K562 (cell line): ENCODE data around the gene FLRT1. TPM values are rescaled to one million over a fixed set of nuclear protein-coding genes. Genes with fewer than 3 reads are reported as not detected.

Experiments used
- ATAC-seq: fragments of 200-7000 bp; cut with Tn5 transposase; 3 replicates; pipeline ENCODE4 v1.9.1; 2020; ENCODE audit warnings: moderate library complexity
- BruUV-seq: library from RNA; stranded (reverse); fragments of 400-500 nt; replicated peaks from 2 replicates; lab custom pipeline; 2021; lab: Mats Ljungman, UMichigan
- CTCF ChIA-PET: fragments of 300-600 bp; formaldehyde crosslinking; extraction: SDS; loops from one replicate; lab custom pipeline; 2021; ENCODE audit warnings: low intra/inter-chr PET ratio; lab: Yijun Ruan, JAX
- POLR2A ChIA-PET: fragments of 300-600, 350-650 bp; sonication (Branson Sonifier 250); formaldehyde crosslinking; extraction: SDS; loops from one replicate; lab custom pipeline; 2021; ENCODE audit warnings: antibody characterized with exemption, inconsistent platforms; lab: Yijun Ruan, JAX
- DNase-seq, 4 experiments: peaks; one replicate each; pipeline versions ENCODE4 v3.0.0 to v3.0.0-alpha.2; 2011 to 2018; ENCODE audit warnings: low spot score in 3 of 4, mixed read lengths in 3 of 4; ENCODE audit errors: extremely low read depth in 1 of 4
- FAIRE-seq: peaks from 2 replicates; lab custom pipeline; 2011; peaks lifted over from hg19 to GRCh38; lab: Jason Lieb, UNC
- H2AFZ ChIP-seq: 2 replicates; pipeline ENCODE4 v1.6.0; 2011; ENCODE audit warnings: low read depth, low read length, control low read depth, inconsistent platforms
- H3K27ac ChIP-seq: fragments of 200-600 bp; 3 replicates; pipeline ENCODE4 v1.8.0; 2011; ENCODE audit warnings: low read depth, mild to moderate bottlenecking, control low read depth, inconsistent platforms, low read length, moderate library complexity, mixed read lengths; ENCODE audit errors: extremely low read depth
- H3K27me3 ChIP-seq, 2 experiments: fragments of 300-600 bp in 1 of 2; 2 replicates in 1 of 2; 3 replicates in 1 of 2; pipeline versions ENCODE4 v1.6.0 to v1.8.0; 2011; ENCODE audit warnings: inconsistent platforms in 2 of 2, low read length in 2 of 2, mild to moderate bottlenecking in 1 of 2, mixed read lengths in 1 of 2, moderate library complexity in 1 of 2; ENCODE audit not compliant: control insufficient read depth in 2 of 2, insufficient read depth in 2 of 2
- H3K36me3 ChIP-seq: fragments of 300-600 bp; 3 replicates; pipeline ENCODE4 v1.8.0; 2011; ENCODE audit warnings: mild to moderate bottlenecking, low read length, inconsistent platforms; ENCODE audit not compliant: control insufficient read depth, insufficient read depth
- H3K4me1 ChIP-seq, 2 experiments: fragments of 200-600 bp in 1 of 2; replicated peaks in 1 of 2; 2 replicates in 1 of 2; 3 replicates in 1 of 2; pipeline versions ENCODE4 v1.5.1 to v1.8.0; 2011; ENCODE audit warnings: inconsistent platforms in 2 of 2, low read length in 2 of 2, mild to moderate bottlenecking in 1 of 2, mixed read lengths in 1 of 2, moderate library complexity in 1 of 2; ENCODE audit not compliant: control insufficient read depth in 2 of 2, insufficient read depth in 2 of 2
- H3K4me2 ChIP-seq: 2 replicates; pipeline ENCODE4 v1.6.1; 2011; ENCODE audit warnings: low read length, control low read depth, inconsistent platforms, mixed read lengths; ENCODE audit not compliant: insufficient read depth
- H3K4me3 ChIP-seq: fragments of 200-600 bp; sonication (generic), shearing (Covaris generic); 2 replicates; pipeline ENCODE4 v1.5.1; 2016; ENCODE audit warnings: control low read depth, inconsistent platforms
- H3K79me2 ChIP-seq: fragments of 200-600 bp; 3 replicates; pipeline ENCODE4 v1.8.0; 2011; ENCODE audit warnings: low read length, inconsistent platforms; ENCODE audit not compliant: control insufficient read depth, insufficient read depth
- H3K9ac ChIP-seq, 2 experiments: 2 replicates each; pipeline versions ENCODE4 v1.6.0 to v1.6.1; 2011; ENCODE audit warnings: low read depth in 2 of 2, low read length in 2 of 2, control low read depth in 1 of 2, inconsistent platforms in 1 of 2, mild to moderate bottlenecking in 1 of 2, mixed read lengths in 1 of 2; ENCODE audit not compliant: insufficient read depth in 1 of 2
- H3K9me1 ChIP-seq: one replicate; pipeline ENCODE4 v1.6.0; 2011; ENCODE audit warnings: inconsistent platforms, mild to moderate bottlenecking, low read length, moderate library complexity; ENCODE audit not compliant: control insufficient read depth, insufficient read depth
- H3K9me3 ChIP-seq: replicated peaks from 2 replicates; pipeline ENCODE4 v1.5.1; 2011; ENCODE audit warnings: low read depth, low read length, inconsistent platforms; ENCODE audit not compliant: control insufficient read depth, insufficient read depth
- H4K20me1 ChIP-seq: replicated peaks from 2 replicates; pipeline ENCODE4 v1.6.1; 2011; ENCODE audit warnings: low read length, inconsistent platforms, mixed read lengths; ENCODE audit not compliant: control insufficient read depth, insufficient read depth
- CTCFL ChIP-seq: IDR thresholded peaks from 2 replicates; pipeline ENCODE4 v1.6.1; 2011; ENCODE audit warnings: borderline replicate concordance, low read depth, mild to moderate bottlenecking, moderate library complexity, low read length; ENCODE audit not compliant: insufficient read depth, poor library complexity, severe bottlenecking
- DDX20 ChIP-seq: fragments of 450-650 bp; IDR thresholded peaks from 2 replicates; pipeline ENCODE4 v1.6.1; 2016; ENCODE audit warnings: missing genetic modification characterization, low read depth, mild to moderate bottlenecking, missing compliant biosample characterization, moderate library complexity
- E2F1 ChIP-seq: sonication (generic); formaldehyde crosslinking; IDR thresholded peaks from 2 replicates; pipeline ENCODE4 v1.8.1; 2023; ENCODE audit warnings: mild to moderate bottlenecking, missing genetic modification reagents, moderate library complexity
- ETV1 ChIP-seq: fragments of 450-650 bp; conservative IDR thresholded peaks from 2 replicates; pipeline ENCODE4 v1.6.1; 2016; ENCODE audit warnings: missing genetic modification characterization, control low read depth, low read depth, missing compliant biosample characterization
- KLF6 ChIP-seq: fragments of 250-450 bp; sonication (Bioruptor Pico); IDR thresholded peaks from 2 replicates; pipeline ENCODE4 v1.4.0; 2020; ENCODE audit warnings: mild to moderate bottlenecking, moderate library complexity, borderline replicate concordance
- PKNOX1 ChIP-seq: fragments of 450-650 bp; IDR thresholded peaks from 2 replicates; pipeline ENCODE4 v1.6.1; 2016
- POLR2G ChIP-seq: fragments of 200-400 bp; formaldehyde crosslinking; IDR thresholded peaks from 2 replicates; pipeline ENCODE4 v1.6.1; 2017; ENCODE audit warnings: low read depth, mild to moderate bottlenecking, antibody characterized with exemption, low read length, moderate library complexity
- RNF219 ChIP-seq: fragments of 250-450 bp; sonication (Bioruptor Pico); IDR thresholded peaks from 2 replicates; pipeline ENCODE4 v1.5.0; 2022; ENCODE audit warnings: mild to moderate bottlenecking
- TRIM28 ChIP-seq: fragments of 450-650 bp; IDR thresholded peaks from 2 replicates; pipeline ENCODE4 v1.6.1; 2017
- ZFP1 ChIP-seq: fragments of 450-650 bp; formaldehyde crosslinking; IDR thresholded peaks from 2 replicates; pipeline ENCODE4 v1.4.0; 2020; ENCODE audit warnings: mild to moderate bottlenecking, mixed read lengths
- WGBS: fragments of 100-300 bp; shearing (Covaris generic); methylation state at CpG from one replicate; pipeline ENCODE4 v1.1.6; 2016; ENCODE audit warnings: low coverage, mixed read lengths; ENCODE audit not compliant: insufficient coverage; ENCODE audit errors: missing lambda C conversion rate; 5-methylcytosine and 5-hydroxymethylcytosine counted together
- in situ Hi-C: fragments of 300-500 bp; cut with MboI; formaldehyde crosslinking; loops from 4 replicates; pipeline ENCODE4 v1.15.0; 2018; ENCODE audit warnings: inconsistent platforms, mixed read lengths
- intact Hi-C: fragments of 100-400 bp; cut with micrococcal nuclease; formaldehyde crosslinking; loops from 2 replicates; pipeline ENCODE4 v1.14.2; 2022
- polyA plus RNA-seq, 8 experiments: library from polyadenylated mRNA; depleted of rRNA in 4 of 8; stranded (reverse) in 5 of 8; unstranded in 3 of 8; fragments of >200 nt; fragmentation: Nextera tagmentation in 2 of 8; fragmentation: Illumina TruSeq in 1 of 8; extraction: Ambion mirVana in 2 of 8; extraction: Trizol in 1 of 8; gene quantifications; 2 replicates each; pipeline versions ENCODE4 v1.2.1 to v1.2.3, GENCODE V29; 2011 to 2014; ENCODE audit warnings: inconsistent platforms in 1 of 8, missing spikeins in 1 of 8
- total RNA-seq, 7 experiments: library from RNA; depleted of rRNA in 6 of 7; stranded (reverse); fragments of >200 nt in 6 of 7; fragmentation: Illumina TruSeq in 2 of 7; extraction: Trizol in 2 of 7; gene quantifications; 2 replicates each; pipeline versions ENCODE4 v1.2.1 to v1.2.3, GENCODE V29; 2011 to 2021; ENCODE audit warnings: low replicate concordance in 1 of 7

Gene FLRT1
- total and polyA plus RNA-seq, 9 of the 15 experiments (the other 6 are each of a cell fraction or from before 2014, with no cell fraction given) = not detected

- 33% methylated on average over 16 of the region's 23 CpGs for whole genome bisulfite sequencing
- Histone ChIP-seq H2AFZ (no peak overlapping the region), H3K27ac (no peak overlapping the region), H3K9ac (no peak overlapping the region), H3K36me3 (no peaks in the 10 kb centered on the region), H3K4me1 (peaks cover 0 to 47% of the 10 kb centered on the region in 2 experiments; a peak in 2 of 5 replicates), H3K27me3 (peaks cover 5 to 12% of the 10 kb centered on the region in 2 experiments; a peak in 2 of 5 replicates), H4K20me1 (peaks cover 57% of the 10 kb centered on the region), H3K9me1 (no peaks in the 10 kb centered on the region), H3K79me2 (no peaks in the 10 kb centered on the region), H3K4me2 (no peak overlapping the region), H3K9me3 (no peaks in the 10 kb centered on the region), H3K4me3 (no peak overlapping the region)
- no TSS peak for BruUV-seq
- in situ Hi-C loops (no loop called here), intact Hi-C loops (no loop called here)
- no peak for FAIRE-seq
- ChIA-PET CTCF (no interaction called here), POLR2A (interaction anchor here (0.5 to 1.5 kb wide), 5 partner anchors 10 to 291 kb away, joined by 3 to 4 read pairs (median 3); no protein-coding TSS in a partner anchor)
- ATAC-seq = no peak; the same call in 2 of the 3 replicates
- DNase-seq = no peak
- TF ChIP-seq KLF6 (CRISPR knock-in tag) (no peak), ETV1 (tag) (no peak), RNF219 (no peak), POLR2G (0 out of 2 replicates have a peak, but pooled peaks have one; percentile 38), TRIM28 (no peak), ZFP1 (no peak), PKNOX1 (0 out of 2 replicates have a peak, but pooled peaks have one; percentile 18), CTCFL (no peak), E2F1 (CRISPR knock-in tag) (no peak), DDX20 (tag) (no peak)
Measured at GRCh38 chr11:64037027-64037634, 1.4 kb downstream of the FLRT1 start.
